ENCODE results near the gene ITM2B.

The ITM2B gene

GRCh38 chr13:48292650-48293049 is 59.6 kb downstream of the ITM2B start:
- TF ChIP-seq FOXM1 (IDR thresholded peaks at IDR 0.05; ENCODE audit: borderline replicate concordance, low read depth) (no peak), TCF12 (IDR thresholded peaks at IDR 0.05; ENCODE audit: low read depth) (no peak), EP300 (IDR thresholded peaks at IDR 0.05; ENCODE audit: borderline replicate concordance) (no peak), NFIC (IDR thresholded peaks at IDR 0.05) (no peak), YY1 (IDR thresholded peaks at IDR 0.05; ENCODE audit: low read depth) (no peak), MAX (IDR thresholded peaks at IDR 0.05) (no peak), ZBTB7A (IDR thresholded peaks at IDR 0.05; ENCODE audit: low read depth) (no peak), CREB1 (IDR thresholded peaks at IDR 0.05; ENCODE audit: low read depth) (no peak), RAD21 (IDR thresholded peaks at IDR 0.05; ENCODE audit: low read depth) (no peak), TAF1 (IDR thresholded peaks at IDR 0.05; ENCODE audit: low read depth) (no peak), REST (IDR thresholded peaks at IDR 0.05; ENCODE audit: low read depth) (no peak), TEAD4 (IDR thresholded peaks at IDR 0.05) (no peak), CEBPB (IDR thresholded peaks at IDR 0.05) (no peak), EGR1 (IDR thresholded peaks at IDR 0.05) (no peak), USF1 (IDR thresholded peaks at IDR 0.05) (no peak)

GRCh38 chr13:48294653-48295052 is 61.6 kb downstream of the ITM2B start:
- TF ChIP-seq TEAD4 (IDR thresholded peaks at IDR 0.05) (no peak), CREB1 (IDR thresholded peaks at IDR 0.05; ENCODE audit: low read depth) (no peak), EP300 (IDR thresholded peaks at IDR 0.05; ENCODE audit: borderline replicate concordance) (no peak), REST (IDR thresholded peaks at IDR 0.05; ENCODE audit: low read depth) (no peak), NFIC (IDR thresholded peaks at IDR 0.05) (no peak), USF1 (IDR thresholded peaks at IDR 0.05) (no peak), FOXM1 (IDR thresholded peaks at IDR 0.05; ENCODE audit: borderline replicate concordance, low read depth) (no peak), MAX (IDR thresholded peaks at IDR 0.05) (no peak), TCF12 (IDR thresholded peaks at IDR 0.05; ENCODE audit: low read depth) (no peak), TAF1 (IDR thresholded peaks at IDR 0.05; ENCODE audit: low read depth) (no peak), CEBPB (IDR thresholded peaks at IDR 0.05) (no peak), YY1 (IDR thresholded peaks at IDR 0.05; ENCODE audit: low read depth) (no peak), ZBTB7A (IDR thresholded peaks at IDR 0.05; ENCODE audit: low read depth) (no peak), EGR1 (IDR thresholded peaks at IDR 0.05) (no peak), RAD21 (IDR thresholded peaks at IDR 0.05; ENCODE audit: low read depth) (no peak)

- TF ChIP-seq CEBPB (IDR thresholded peaks at IDR 0.05): no peak
- no peak for TF ChIP-seq EGR1 (IDR thresholded peaks at IDR 0.05)
- TF ChIP-seq YY1 (IDR thresholded peaks at IDR 0.05; ENCODE audit: low read depth): no peak
- no peak for TF ChIP-seq RAD21 (IDR thresholded peaks at IDR 0.05; ENCODE audit: low read depth)
- no peak for TF ChIP-seq EP300 (IDR thresholded peaks at IDR 0.05; ENCODE audit: borderline replicate concordance)
These were observed 62.3 kb downstream of the ITM2B start for GRCh38 chr13:48295271-48295670.

- TF ChIP-seq CREB1 (IDR thresholded peaks at IDR 0.05; ENCODE audit: low read depth) (no peak), RAD21 (IDR thresholded peaks at IDR 0.05; ENCODE audit: low read depth) (no peak), EP300 (IDR thresholded peaks at IDR 0.05; ENCODE audit: borderline replicate concordance) (no peak), EGR1 (IDR thresholded peaks at IDR 0.05) (no peak), ZBTB7A (IDR thresholded peaks at IDR 0.05; ENCODE audit: low read depth) (no peak), REST (IDR thresholded peaks at IDR 0.05; ENCODE audit: low read depth) (no peak), CEBPB (IDR thresholded peaks at IDR 0.05) (no peak), TAF1 (IDR thresholded peaks at IDR 0.05; ENCODE audit: low read depth) (no peak), TEAD4 (IDR thresholded peaks at IDR 0.05) (no peak), TCF12 (IDR thresholded peaks at IDR 0.05; ENCODE audit: low read depth) (no peak), MAX (IDR thresholded peaks at IDR 0.05) (no peak), USF1 (IDR thresholded peaks at IDR 0.05) (no peak), YY1 (IDR thresholded peaks at IDR 0.05; ENCODE audit: low read depth) (no peak), FOXM1 (IDR thresholded peaks at IDR 0.05; ENCODE audit: borderline replicate concordance, low read depth) (no peak), NFIC (IDR thresholded peaks at IDR 0.05) (no peak)
These were observed 63.5 kb downstream of the ITM2B start for GRCh38 chr13:48296528-48296927.
